Smooth muscle cell (in vitro differentiated cells): ENCODE results near the gene SCFD2. TPM values are rescaled to one million over a fixed set of nuclear protein-coding genes. Genes with fewer than 3 reads are reported as not detected.

Experiments
- DNase-seq: peaks from one replicate; lab custom pipeline; 2025; ENCODE audit not compliant: unreplicated experiment; lab: John Stamatoyannopoulos, UW
- H2AFZ ChIP-seq: fragments of 200-600 bp; sonication (generic); 2 replicates; pipeline ENCODE4 v1.6.0; 2016; ENCODE audit warnings: antibody characterized with exemption, low read depth, mild to moderate bottlenecking
- H3F3A ChIP-seq: fragments of 200-600 bp; sonication (generic); 2 replicates; pipeline ENCODE4 v1.6.0; 2017; ENCODE audit warnings: antibody characterized with exemption, low read depth
- H3K27ac ChIP-seq: fragments of 200-600 bp; sonication (generic); 2 replicates; pipeline ENCODE4 v1.5.1; 2016; ENCODE audit warnings: low read depth, mild to moderate bottlenecking
- H3K27me3 ChIP-seq: fragments of 200-600 bp; sonication (generic); 2 replicates; pipeline ENCODE4 v1.6.1; 2016; ENCODE audit warnings: low read depth, mild to moderate bottlenecking
- H3K36me3 ChIP-seq: fragments of 200-600 bp; sonication (generic); 2 replicates; pipeline ENCODE4 v1.5.1; 2016; ENCODE audit warnings: low read depth
- H3K4me1 ChIP-seq: fragments of 200-600 bp; sonication (generic); 2 replicates; pipeline ENCODE4 v1.5.1; 2016; ENCODE audit warnings: low read depth
- H3K4me2 ChIP-seq: fragments of 200-600 bp; sonication (generic); 2 replicates; pipeline ENCODE4 v1.6.0; 2016; ENCODE audit warnings: mild to moderate bottlenecking
- H3K4me3 ChIP-seq: fragments of 200-600 bp; sonication (generic); 2 replicates; pipeline ENCODE4 v1.5.1; 2016; ENCODE audit warnings: mild to moderate bottlenecking
- H3K79me2 ChIP-seq: fragments of 200-600 bp; sonication (generic); 2 replicates; pipeline ENCODE4 v1.6.0; 2016; ENCODE audit warnings: low read depth, mild to moderate bottlenecking
- H3K9ac ChIP-seq: fragments of 200-600 bp; sonication (generic); 2 replicates; pipeline ENCODE4 v1.6.0; 2016; ENCODE audit warnings: low read depth
- H3K9me3 ChIP-seq: fragments of 200-600 bp; sonication (generic); replicated peaks from 2 replicates; pipeline ENCODE4 v1.5.1; 2016; ENCODE audit warnings: low read depth
- H4K20me1 ChIP-seq: fragments of 200-600 bp; sonication (generic); 2 replicates; pipeline ENCODE4 v1.6.0; 2016; ENCODE audit warnings: low read depth
- CTCF ChIP-seq: fragments of 200-600 bp; sonication (generic); IDR thresholded peaks from 2 replicates; pipeline ENCODE4 v1.5.1; 2017; ENCODE audit warnings: borderline replicate concordance, mild to moderate bottlenecking, antibody characterized with exemption; ENCODE audit not compliant: insufficient read depth, poor library complexity, severe bottlenecking
- WGBS: methylation state at CpG from one replicate; pipeline ENCODE4 v1.1.7; 2016; ENCODE audit warnings: low lambda C conversion rate; 5-methylcytosine and 5-hydroxymethylcytosine counted together
- polyA plus RNA-seq: library from polyadenylated mRNA; unstranded; fragments of >200 nt; fragmentation: Nextera tagmentation; extraction: Ambion mirVana; gene quantifications from 2 replicates; pipeline ENCODE4 v1.2.1, GENCODE V29; 2016
- total RNA-seq: library from RNA; depleted of rRNA; stranded (reverse); fragments of >200 nt; gene quantifications from 2 replicates; pipeline ENCODE4 v1.2.3, GENCODE V29; 2014

SCFD2 gene
- total and polyA plus RNA-seq, 2 experiments from 2014 or later: 7.8 to 11.4 TPM

- no peak overlapping the region for H3K4me2 ChIP-seq
- no peak for DNase-seq
- no peaks in the 10 kb centered on the region for H4K20me1 ChIP-seq
- no peak overlapping the region for H2AFZ ChIP-seq
- no peaks in the 10 kb centered on the region for H3K27me3 ChIP-seq
- no peak for TF ChIP-seq CTCF
- no peaks in the 10 kb centered on the region for H3F3A ChIP-seq
- 94% methylated on average over 4 of the region's 4 CpGs for WGBS
- no peaks in the 10 kb centered on the region for H3K79me2 ChIP-seq
- no peak overlapping the region for H3K9ac ChIP-seq
- no peaks in the 10 kb centered on the region for H3K4me1 ChIP-seq
- no peak overlapping the region for H3K27ac ChIP-seq
- H3K4me3 ChIP-seq: no peak overlapping the region
- no peaks in the 10 kb centered on the region for H3K36me3 ChIP-seq
- H3K9me3 ChIP-seq: no peaks in the 10 kb centered on the region
These were observed 130.3 kb downstream of the SCFD2 start for GRCh38 chr4:53235547-53235946.

- no peaks in the 10 kb centered on the region for H3F3A ChIP-seq
- no peaks in the 10 kb centered on the region for H3K4me1 ChIP-seq
- no peak for DNase-seq
- no peaks in the 10 kb centered on the region for H3K9me3 ChIP-seq
- H3K79me2 ChIP-seq: no peaks in the 10 kb centered on the region
- 92% methylated on average over 5 of the region's 5 CpGs for WGBS
- no peak overlapping the region for H3K4me2 ChIP-seq
- H3K4me3 ChIP-seq: no peak overlapping the region
- H3K36me3 ChIP-seq: no peaks in the 10 kb centered on the region
- H3K27ac ChIP-seq: no peak overlapping the region
- H3K9ac ChIP-seq: no peak overlapping the region
- no peaks in the 10 kb centered on the region for H3K27me3 ChIP-seq
- no peak for TF ChIP-seq CTCF
- H4K20me1 ChIP-seq: no peaks in the 10 kb centered on the region
- H2AFZ ChIP-seq: no peak overlapping the region
These were observed 131.2 kb downstream of the SCFD2 start for GRCh38 chr4:53234669-53235068.

- no peak for DNase-seq
- no peaks in the 10 kb centered on the region for H3K27me3 ChIP-seq
- H3K9me3 ChIP-seq: no peaks in the 10 kb centered on the region
- no peak overlapping the region for H3K4me2 ChIP-seq
- H3K27ac ChIP-seq: no peak overlapping the region
- H3K79me2 ChIP-seq: no peaks in the 10 kb centered on the region
- H3K36me3 ChIP-seq: no peaks in the 10 kb centered on the region
- no peak overlapping the region for H3K9ac ChIP-seq
- no peaks in the 10 kb centered on the region for H3K4me1 ChIP-seq
- no peak overlapping the region for H2AFZ ChIP-seq
- TF ChIP-seq CTCF: no peak
- H4K20me1 ChIP-seq: no peaks in the 10 kb centered on the region
- no peak overlapping the region for H3K4me3 ChIP-seq
- H3F3A ChIP-seq: no peaks in the 10 kb centered on the region
These were observed 131.8 kb downstream of the SCFD2 start for GRCh38 chr4:53234111-53234510.

GRCh38 chr4:53233114-53233795 is 132.6 kb downstream of the SCFD2 start:
- no peak overlapping the region for H3K4me3 ChIP-seq
- H3K36me3 ChIP-seq: no peaks in the 10 kb centered on the region
- H2AFZ ChIP-seq: no peak overlapping the region
- no peaks in the 10 kb centered on the region for H3F3A ChIP-seq
- WGBS: 94% methylated on average over 2 of the region's 2 CpGs
- H3K79me2 ChIP-seq: no peaks in the 10 kb centered on the region
- no peaks in the 10 kb centered on the region for H3K9me3 ChIP-seq
- no peaks in the 10 kb centered on the region for H4K20me1 ChIP-seq
- no peaks in the 10 kb centered on the region for H3K4me1 ChIP-seq
- TF ChIP-seq CTCF: no peak
- H3K27me3 ChIP-seq: no peaks in the 10 kb centered on the region
- H3K4me2 ChIP-seq: no peak overlapping the region
- no peak for DNase-seq
- H3K9ac ChIP-seq: no peak overlapping the region
- H3K27ac ChIP-seq: no peak overlapping the region
